WTC11 (cell line): ENCODE data around the gene RRAD. TPM values are rescaled to one million over a fixed set of nuclear protein-coding genes. Genes with fewer than 3 reads are reported as not detected.

ENCODE experiments used
- ATAC-seq: fragments of 200-7000 bp; cut with Tn5 transposase; 2 replicates; pipeline ENCODE4 v1.10.0; 2021; ENCODE audit warnings: mild to moderate bottlenecking, moderate library complexity
- CTCF ChIA-PET: fragments of 300-600 bp; sonication (Branson Sonifier 250); formaldehyde crosslinking; loops from one replicate; lab custom pipeline; 2021; ENCODE audit warnings: antibody characterized with exemption; lab: Charles Lee
- POLR2A ChIA-PET: fragments of 350-600 bp; sonication (Branson Sonifier 250); formaldehyde crosslinking; loops from one replicate; lab custom pipeline; 2021; ENCODE audit warnings: antibody characterized with exemption; lab: Charles Lee
- DNase-seq: peaks from one replicate; pipeline ENCODE4 v3.0.0; 2021; ENCODE audit warnings: low spot score
- H3K27ac Mint-ChIP-seq: 2 replicates; pipeline ENCODE4 v1.8.0; 2021; ENCODE audit warnings: mixed read lengths
- H3K27me3 Mint-ChIP-seq: 2 replicates; pipeline ENCODE4 v1.8.0; 2021; ENCODE audit warnings: low read depth, mild to moderate bottlenecking, moderate library complexity, mixed read lengths
- H3K36me3 Mint-ChIP-seq: 2 replicates; pipeline ENCODE4 v1.8.0; 2021; ENCODE audit warnings: mixed read lengths
- H3K4me1 Mint-ChIP-seq: 2 replicates; pipeline ENCODE4 v1.8.0; 2022; ENCODE audit warnings: mixed read lengths
- H3K4me3 Mint-ChIP-seq: 2 replicates; pipeline ENCODE4 v1.8.0; 2021; ENCODE audit warnings: mild to moderate bottlenecking, moderate library complexity, mixed read lengths
- H3K9me3 Mint-ChIP-seq: 2 replicates; pipeline ENCODE4 v1.8.0; 2021; ENCODE audit warnings: mixed read lengths
- ATF1 ChIP-seq: sonication (generic); formaldehyde crosslinking; IDR thresholded peaks from 2 replicates; pipeline ENCODE4 v1.8.1; 2023; ENCODE audit warnings: mild to moderate bottlenecking, moderate library complexity, missing genetic modification reagents
- CBFB ChIP-seq: sonication (generic); formaldehyde crosslinking; IDR thresholded peaks from 2 replicates; pipeline ENCODE4 v1.8.1; 2022; ENCODE audit warnings: mild to moderate bottlenecking, low read depth, missing genetic modification reagents
- FOXP1 ChIP-seq: sonication (generic); formaldehyde crosslinking; IDR thresholded peaks from 2 replicates; pipeline ENCODE4 v1.8.0; 2022; ENCODE audit warnings: missing genetic modification reagents, mild to moderate bottlenecking, moderate library complexity, borderline replicate concordance
- IRF2 ChIP-seq: sonication (generic); formaldehyde crosslinking; IDR thresholded peaks from 2 replicates; pipeline ENCODE4 v1.8.0; 2022; ENCODE audit warnings: low read depth, missing genetic modification reagents, borderline replicate concordance
- NFATC4 ChIP-seq: fragments of 250-450 bp; sonication (Bioruptor Pico); IDR thresholded peaks from 2 replicates; pipeline ENCODE4 v1.9.0; 2021; ENCODE audit warnings: mild to moderate bottlenecking
- NR1H2 ChIP-seq: sonication (generic); formaldehyde crosslinking; IDR thresholded peaks from 2 replicates; pipeline ENCODE4 v1.9.0; 2021; ENCODE audit warnings: mild to moderate bottlenecking, moderate library complexity, missing genetic modification reagents
- SMAD3 ChIP-seq: sonication (generic); formaldehyde crosslinking; IDR thresholded peaks from 2 replicates; pipeline ENCODE4 v1.8.0; 2022; ENCODE audit warnings: missing genetic modification reagents, mild to moderate bottlenecking, borderline replicate concordance
- SP1 ChIP-seq: sonication (generic); formaldehyde crosslinking; conservative IDR thresholded peaks from 2 replicates; pipeline ENCODE4 v1.8.1; 2022; ENCODE audit warnings: missing genetic modification reagents
- TEAD1 ChIP-seq: sonication (generic); formaldehyde crosslinking; IDR thresholded peaks from 2 replicates; pipeline ENCODE4 v1.8.0; 2022; ENCODE audit warnings: mild to moderate bottlenecking, missing genetic modification reagents
- ZBTB21 ChIP-seq: sonication (generic); formaldehyde crosslinking; IDR thresholded peaks from 2 replicates; pipeline ENCODE4 v1.8.1; 2023; ENCODE audit warnings: mild to moderate bottlenecking, missing genetic modification reagents, borderline replicate concordance
- ZNF138 ChIP-seq: sonication (generic); formaldehyde crosslinking; conservative IDR thresholded peaks from 2 replicates; pipeline ENCODE4 v1.8.1; 2022; ENCODE audit warnings: mild to moderate bottlenecking, moderate library complexity, missing genetic modification reagents
- total RNA-seq: library from RNA; stranded (reverse); gene quantifications from 3 replicates; pipeline ENCODE4 v1.2.3, GENCODE V29; 2021
- TF ChIP-seq, protein P1 (sequence below): sonication (generic); formaldehyde crosslinking; IDR thresholded peaks from 2 replicates; pipeline ENCODE4 v1.8.1; 2022; ENCODE audit warnings: low read depth, missing genetic modification reagents, borderline replicate concordance
- TF ChIP-seq, protein P2 (sequence below): fragments of 250-450 bp; sonication (Bioruptor Pico); conservative IDR thresholded peaks from 2 replicates; pipeline ENCODE4 v1.9.0; 2021; ENCODE audit warnings: mild to moderate bottlenecking
- TF ChIP-seq, protein P3 (sequence below): sonication (generic); formaldehyde crosslinking; IDR thresholded peaks from 2 replicates; pipeline ENCODE4 v1.8.1; 2023; ENCODE audit warnings: mild to moderate bottlenecking, missing genetic modification reagents, moderate library complexity
- TF ChIP-seq, protein P4 (sequence below): sonication (generic); formaldehyde crosslinking; IDR thresholded peaks from 2 replicates; pipeline ENCODE4 v1.8.0; 2022; ENCODE audit warnings: mild to moderate bottlenecking, missing genetic modification reagents
- TF ChIP-seq, protein P5 (sequence below): fragments of 250-450 bp; sonication (Bioruptor Pico); IDR thresholded peaks from 2 replicates; pipeline ENCODE4 v1.9.0; 2021; ENCODE audit warnings: mild to moderate bottlenecking, borderline replicate concordance
- TF ChIP-seq, protein P6 (sequence below): fragments of 250-450 bp; sonication (Bioruptor Pico); IDR thresholded peaks from 2 replicates; pipeline ENCODE4 v1.9.0; 2021; ENCODE audit warnings: mild to moderate bottlenecking
- TF ChIP-seq, protein P7 (sequence below): sonication (generic); formaldehyde crosslinking; IDR thresholded peaks from 2 replicates; pipeline ENCODE4 v1.8.0; 2023; ENCODE audit warnings: missing genetic modification reagents
- TF ChIP-seq, protein P8 (sequence below): sonication (generic); formaldehyde crosslinking; IDR thresholded peaks from 2 replicates; pipeline ENCODE4 v1.8.1; 2023; ENCODE audit warnings: mild to moderate bottlenecking, missing genetic modification reagents, moderate library complexity

Gene RRAD
- total RNA-seq, 1 experiment from 2014 or later, result 0.52 TPM

DNA sequence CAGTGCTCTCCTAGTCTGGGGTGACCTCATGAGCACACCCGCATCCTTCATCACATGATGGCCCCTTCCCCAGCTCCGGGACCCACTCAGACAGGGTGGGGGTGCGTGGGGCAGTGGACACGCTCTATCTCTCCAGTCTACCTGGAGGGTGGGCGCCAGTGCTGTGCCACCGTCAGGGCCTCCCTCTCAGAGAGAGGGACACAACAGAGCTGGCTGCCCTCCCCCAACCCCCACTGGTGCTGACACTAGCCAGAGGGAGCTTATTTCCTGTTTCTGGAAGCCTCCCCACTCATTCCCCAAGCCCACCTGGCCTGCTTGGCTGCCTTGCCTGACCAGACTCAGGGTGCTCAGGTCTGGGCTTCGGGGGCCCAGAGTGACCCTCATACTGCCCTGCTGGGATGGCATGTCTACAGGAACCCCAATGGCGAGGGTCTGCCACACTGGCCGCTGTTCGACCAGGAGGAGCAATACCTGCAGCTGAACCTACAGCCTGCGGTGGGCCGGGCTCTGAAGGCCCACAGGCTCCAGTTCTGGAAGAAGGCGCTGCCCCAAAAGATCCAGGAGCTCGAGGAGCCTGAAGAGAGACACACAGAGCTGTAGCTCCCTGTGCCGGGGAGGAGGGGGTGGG is 18.2 kb upstream of the RRAD start (continued):
- TF ChIP-seq NR1H2 (CRISPR knock-in tag) (no peak), NFATC4 (CRISPR knock-in tag) (no peak), TEAD1 (CRISPR knock-in tag) (no peak)
- TF ChIP-seq, protein P1, sequence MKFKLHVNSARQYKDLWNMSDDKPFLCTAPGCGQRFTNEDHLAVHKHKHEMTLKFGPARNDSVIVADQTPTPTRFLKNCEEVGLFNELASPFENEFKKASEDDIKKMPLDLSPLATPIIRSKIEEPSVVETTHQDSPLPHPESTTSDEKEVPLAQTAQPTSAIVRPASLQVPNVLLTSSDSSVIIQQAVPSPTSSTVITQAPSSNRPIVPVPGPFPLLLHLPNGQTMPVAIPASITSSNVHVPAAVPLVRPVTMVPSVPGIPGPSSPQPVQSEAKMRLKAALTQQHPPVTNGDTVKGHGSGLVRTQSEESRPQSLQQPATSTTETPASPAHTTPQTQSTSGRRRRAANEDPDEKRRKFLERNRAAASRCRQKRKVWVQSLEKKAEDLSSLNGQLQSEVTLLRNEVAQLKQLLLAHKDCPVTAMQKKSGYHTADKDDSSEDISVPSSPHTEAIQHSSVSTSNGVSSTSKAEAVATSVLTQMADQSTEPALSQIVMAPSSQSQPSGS, result no peak
- TF ChIP-seq, protein P2, sequence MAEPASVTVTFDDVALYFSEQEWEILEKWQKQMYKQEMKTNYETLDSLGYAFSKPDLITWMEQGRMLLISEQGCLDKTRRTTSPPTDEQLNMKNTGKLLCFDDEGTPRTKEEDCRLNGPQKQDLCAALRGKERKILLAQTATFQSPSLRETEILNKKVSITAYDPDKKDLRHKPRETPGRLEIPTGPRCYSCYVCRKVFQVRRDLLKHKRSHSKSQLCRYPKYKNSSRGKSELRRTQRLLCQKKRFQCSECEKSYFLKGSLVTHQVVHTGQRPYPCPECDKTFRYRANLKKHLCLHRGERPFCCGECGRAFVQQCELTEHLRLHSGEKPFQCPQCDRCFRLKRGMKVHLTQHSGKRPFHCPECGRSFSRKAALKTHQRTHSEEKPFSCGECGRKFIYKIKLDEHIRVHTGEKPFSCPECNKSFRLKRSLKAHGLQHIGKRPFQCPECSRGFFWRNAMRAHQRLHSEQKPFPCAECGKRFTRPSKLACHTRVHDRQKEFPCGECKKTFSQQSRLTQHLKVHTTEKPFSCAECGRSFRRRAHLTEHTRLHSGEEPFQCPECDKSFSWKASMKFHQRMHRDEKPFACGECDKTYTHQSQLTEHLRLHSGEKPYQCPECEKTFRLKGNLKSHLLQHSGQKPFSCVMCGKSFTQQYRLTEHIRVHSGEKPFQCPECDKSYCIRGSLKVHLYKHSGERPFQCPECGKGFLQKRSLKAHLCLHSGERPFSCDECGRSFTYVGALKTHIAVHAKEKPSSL, result no peak

DNA sequence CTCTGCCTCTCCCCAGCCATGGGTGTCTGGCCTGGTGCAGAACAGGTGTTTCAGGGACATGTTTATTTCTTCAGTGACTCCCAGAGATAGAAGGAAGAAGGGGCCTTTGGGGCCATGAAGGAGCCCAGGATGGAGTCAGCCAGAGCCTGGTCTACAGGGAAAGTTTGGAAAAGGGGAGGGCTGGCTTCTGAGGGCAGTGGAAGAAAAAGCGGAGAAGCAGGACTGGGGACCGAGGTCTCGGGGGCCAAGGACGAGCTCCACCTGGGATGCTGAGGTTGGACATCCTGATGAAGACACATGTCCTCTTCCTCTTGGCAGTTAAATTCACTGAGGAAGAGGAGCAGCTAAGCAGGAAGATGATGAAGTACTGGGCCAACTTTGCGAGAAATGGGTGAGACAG is 17.6 kb upstream of the RRAD start:
- Mint-ChIP-seq H3K27ac (no peak overlapping the region), H3K36me3 (peaks cover 18% of the 10 kb centered on the region), H3K9me3 (no peaks in the 10 kb centered on the region), H3K27me3 (peaks cover 14% of the 10 kb centered on the region), H3K4me3 (no peak overlapping the region), H3K4me1 (peaks cover 6% of the 10 kb centered on the region; the same call in 1 of the 2 replicates)
- DNase-seq (no peak), ATAC-seq (no peak)
- ChIA-PET POLR2A (no interaction called here), CTCF (interaction anchor here (0.5 to 2.9 kb wide), 4 partner anchors 14 to 489 kb away, joined by 5 to 10 read pairs (median 6); no protein-coding TSS in a partner anchor)
- TF ChIP-seq FOXP1 (CRISPR knock-in tag) (no peak), ATF1 (CRISPR knock-in tag) (no peak), ZNF138 (no peak), IRF2 (CRISPR knock-in tag) (no peak), SMAD3 (CRISPR knock-in tag) (no peak), ZBTB21 (CRISPR knock-in tag) (no peak), CBFB (CRISPR knock-in tag) (no peak), SP1 (CRISPR knock-in tag) (no peak)
- TF ChIP-seq, protein P3, sequence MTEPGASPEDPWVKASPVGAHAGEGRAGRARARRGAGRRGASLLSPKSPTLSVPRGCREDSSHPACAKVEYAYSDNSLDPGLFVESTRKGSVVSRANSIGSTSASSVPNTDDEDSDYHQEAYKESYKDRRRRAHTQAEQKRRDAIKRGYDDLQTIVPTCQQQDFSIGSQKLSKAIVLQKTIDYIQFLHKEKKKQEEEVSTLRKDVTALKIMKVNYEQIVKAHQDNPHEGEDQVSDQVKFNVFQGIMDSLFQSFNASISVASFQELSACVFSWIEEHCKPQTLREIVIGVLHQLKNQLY (CRISPR knock-in tag), result no peak
- TF ChIP-seq, protein P4, sequence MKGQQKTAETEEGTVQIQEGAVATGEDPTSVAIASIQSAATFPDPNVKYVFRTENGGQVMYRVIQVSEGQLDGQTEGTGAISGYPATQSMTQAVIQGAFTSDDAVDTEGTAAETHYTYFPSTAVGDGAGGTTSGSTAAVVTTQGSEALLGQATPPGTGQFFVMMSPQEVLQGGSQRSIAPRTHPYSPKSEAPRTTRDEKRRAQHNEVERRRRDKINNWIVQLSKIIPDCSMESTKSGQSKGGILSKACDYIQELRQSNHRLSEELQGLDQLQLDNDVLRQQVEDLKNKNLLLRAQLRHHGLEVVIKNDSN, result no peak
- TF ChIP-seq, protein P5, sequence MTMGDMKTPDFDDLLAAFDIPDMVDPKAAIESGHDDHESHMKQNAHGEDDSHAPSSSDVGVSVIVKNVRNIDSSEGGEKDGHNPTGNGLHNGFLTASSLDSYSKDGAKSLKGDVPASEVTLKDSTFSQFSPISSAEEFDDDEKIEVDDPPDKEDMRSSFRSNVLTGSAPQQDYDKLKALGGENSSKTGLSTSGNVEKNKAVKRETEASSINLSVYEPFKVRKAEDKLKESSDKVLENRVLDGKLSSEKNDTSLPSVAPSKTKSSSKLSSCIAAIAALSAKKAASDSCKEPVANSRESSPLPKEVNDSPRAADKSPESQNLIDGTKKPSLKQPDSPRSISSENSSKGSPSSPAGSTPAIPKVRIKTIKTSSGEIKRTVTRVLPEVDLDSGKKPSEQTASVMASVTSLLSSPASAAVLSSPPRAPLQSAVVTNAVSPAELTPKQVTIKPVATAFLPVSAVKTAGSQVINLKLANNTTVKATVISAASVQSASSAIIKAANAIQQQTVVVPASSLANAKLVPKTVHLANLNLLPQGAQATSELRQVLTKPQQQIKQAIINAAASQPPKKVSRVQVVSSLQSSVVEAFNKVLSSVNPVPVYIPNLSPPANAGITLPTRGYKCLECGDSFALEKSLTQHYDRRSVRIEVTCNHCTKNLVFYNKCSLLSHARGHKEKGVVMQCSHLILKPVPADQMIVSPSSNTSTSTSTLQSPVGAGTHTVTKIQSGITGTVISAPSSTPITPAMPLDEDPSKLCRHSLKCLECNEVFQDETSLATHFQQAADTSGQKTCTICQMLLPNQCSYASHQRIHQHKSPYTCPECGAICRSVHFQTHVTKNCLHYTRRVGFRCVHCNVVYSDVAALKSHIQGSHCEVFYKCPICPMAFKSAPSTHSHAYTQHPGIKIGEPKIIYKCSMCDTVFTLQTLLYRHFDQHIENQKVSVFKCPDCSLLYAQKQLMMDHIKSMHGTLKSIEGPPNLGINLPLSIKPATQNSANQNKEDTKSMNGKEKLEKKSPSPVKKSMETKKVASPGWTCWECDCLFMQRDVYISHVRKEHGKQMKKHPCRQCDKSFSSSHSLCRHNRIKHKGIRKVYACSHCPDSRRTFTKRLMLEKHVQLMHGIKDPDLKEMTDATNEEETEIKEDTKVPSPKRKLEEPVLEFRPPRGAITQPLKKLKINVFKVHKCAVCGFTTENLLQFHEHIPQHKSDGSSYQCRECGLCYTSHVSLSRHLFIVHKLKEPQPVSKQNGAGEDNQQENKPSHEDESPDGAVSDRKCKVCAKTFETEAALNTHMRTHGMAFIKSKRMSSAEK (CRISPR knock-in tag), result no peak
- TF ChIP-seq, protein P6, sequence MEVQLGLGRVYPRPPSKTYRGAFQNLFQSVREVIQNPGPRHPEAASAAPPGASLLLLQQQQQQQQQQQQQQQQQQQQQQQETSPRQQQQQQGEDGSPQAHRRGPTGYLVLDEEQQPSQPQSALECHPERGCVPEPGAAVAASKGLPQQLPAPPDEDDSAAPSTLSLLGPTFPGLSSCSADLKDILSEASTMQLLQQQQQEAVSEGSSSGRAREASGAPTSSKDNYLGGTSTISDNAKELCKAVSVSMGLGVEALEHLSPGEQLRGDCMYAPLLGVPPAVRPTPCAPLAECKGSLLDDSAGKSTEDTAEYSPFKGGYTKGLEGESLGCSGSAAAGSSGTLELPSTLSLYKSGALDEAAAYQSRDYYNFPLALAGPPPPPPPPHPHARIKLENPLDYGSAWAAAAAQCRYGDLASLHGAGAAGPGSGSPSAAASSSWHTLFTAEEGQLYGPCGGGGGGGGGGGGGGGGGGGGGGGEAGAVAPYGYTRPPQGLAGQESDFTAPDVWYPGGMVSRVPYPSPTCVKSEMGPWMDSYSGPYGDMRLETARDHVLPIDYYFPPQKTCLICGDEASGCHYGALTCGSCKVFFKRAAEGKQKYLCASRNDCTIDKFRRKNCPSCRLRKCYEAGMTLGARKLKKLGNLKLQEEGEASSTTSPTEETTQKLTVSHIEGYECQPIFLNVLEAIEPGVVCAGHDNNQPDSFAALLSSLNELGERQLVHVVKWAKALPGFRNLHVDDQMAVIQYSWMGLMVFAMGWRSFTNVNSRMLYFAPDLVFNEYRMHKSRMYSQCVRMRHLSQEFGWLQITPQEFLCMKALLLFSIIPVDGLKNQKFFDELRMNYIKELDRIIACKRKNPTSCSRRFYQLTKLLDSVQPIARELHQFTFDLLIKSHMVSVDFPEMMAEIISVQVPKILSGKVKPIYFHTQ (CRISPR knock-in tag), result no peak
- TF ChIP-seq, protein P7, sequence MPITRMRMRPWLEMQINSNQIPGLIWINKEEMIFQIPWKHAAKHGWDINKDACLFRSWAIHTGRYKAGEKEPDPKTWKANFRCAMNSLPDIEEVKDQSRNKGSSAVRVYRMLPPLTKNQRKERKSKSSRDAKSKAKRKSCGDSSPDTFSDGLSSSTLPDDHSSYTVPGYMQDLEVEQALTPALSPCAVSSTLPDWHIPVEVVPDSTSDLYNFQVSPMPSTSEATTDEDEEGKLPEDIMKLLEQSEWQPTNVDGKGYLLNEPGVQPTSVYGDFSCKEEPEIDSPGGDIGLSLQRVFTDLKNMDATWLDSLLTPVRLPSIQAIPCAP (CRISPR knock-in tag), result no peak
- TF ChIP-seq, protein P8, sequence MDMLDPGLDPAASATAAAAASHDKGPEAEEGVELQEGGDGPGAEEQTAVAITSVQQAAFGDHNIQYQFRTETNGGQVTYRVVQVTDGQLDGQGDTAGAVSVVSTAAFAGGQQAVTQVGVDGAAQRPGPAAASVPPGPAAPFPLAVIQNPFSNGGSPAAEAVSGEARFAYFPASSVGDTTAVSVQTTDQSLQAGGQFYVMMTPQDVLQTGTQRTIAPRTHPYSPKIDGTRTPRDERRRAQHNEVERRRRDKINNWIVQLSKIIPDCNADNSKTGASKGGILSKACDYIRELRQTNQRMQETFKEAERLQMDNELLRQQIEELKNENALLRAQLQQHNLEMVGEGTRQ (CRISPR knock-in tag), result no peak
